ES-I3 (cell line): ENCODE measurements around the gene PIGQ.

Source experiments
- H3K36me3 ChIP-seq: 2 replicates; pipeline ENCODE4 v1.6.1; 2013; ENCODE audit warnings: mild to moderate bottlenecking, low read length, control low read depth, moderate library complexity; ENCODE audit not compliant: insufficient read depth
- H3K4me1 ChIP-seq: 2 replicates; pipeline ENCODE4 v1.6.1; 2013; ENCODE audit warnings: mild to moderate bottlenecking, control low read depth, low read length; ENCODE audit not compliant: insufficient read depth
- H3K9ac ChIP-seq: 2 replicates; pipeline ENCODE4 v1.6.1; 2013; ENCODE audit warnings: low read depth, mild to moderate bottlenecking, low read length, moderate library complexity
- H3K9me3 ChIP-seq: 2 replicates; pipeline ENCODE4 v1.6.1; 2013; ENCODE audit warnings: mild to moderate bottlenecking, low read length, moderate library complexity; ENCODE audit not compliant: control insufficient read depth, insufficient read depth

PIGQ gene

DNA sequence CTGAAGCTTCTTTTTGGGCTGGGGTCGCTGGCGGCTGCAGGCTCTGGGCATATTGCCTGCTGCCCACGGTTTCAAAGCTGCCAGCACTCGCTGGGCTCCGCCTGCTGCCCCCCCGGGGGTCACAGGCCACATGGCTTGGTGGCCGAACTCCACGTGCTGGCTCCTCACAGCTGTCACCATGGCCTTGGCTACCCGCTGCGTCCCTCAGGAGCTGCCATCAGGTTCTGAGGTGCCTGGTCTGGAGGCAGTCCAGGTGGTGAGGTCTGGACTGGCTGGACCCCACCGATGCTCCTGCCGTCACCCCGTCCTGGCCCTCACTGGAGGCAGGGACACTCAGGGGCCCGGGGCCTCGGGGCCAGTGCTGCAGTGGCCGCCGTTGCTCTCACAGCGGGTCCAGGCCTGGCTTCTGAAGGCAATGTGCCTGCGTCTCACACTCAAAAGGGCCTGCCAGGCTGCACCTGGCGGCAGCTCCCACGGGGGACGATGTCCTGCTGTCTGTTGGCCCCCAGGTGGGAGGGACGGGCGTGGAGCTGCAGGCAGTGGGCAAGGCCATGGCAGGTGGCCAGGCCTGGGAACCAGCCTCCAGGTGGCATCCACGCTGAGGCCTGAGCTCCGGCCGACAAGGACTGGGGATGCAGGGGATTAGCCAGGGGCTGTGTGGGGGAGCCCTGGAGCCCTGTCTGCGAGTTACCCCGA lies 29.0 kb upstream of the PIGQ start:
- no peaks in the 10 kb centered on the region for H3K9me3 ChIP-seq
- no peak overlapping the region for H3K9ac ChIP-seq
- H3K4me1 ChIP-seq: no peaks in the 10 kb centered on the region
- H3K36me3 ChIP-seq: no peaks in the 10 kb centered on the region

DNA sequence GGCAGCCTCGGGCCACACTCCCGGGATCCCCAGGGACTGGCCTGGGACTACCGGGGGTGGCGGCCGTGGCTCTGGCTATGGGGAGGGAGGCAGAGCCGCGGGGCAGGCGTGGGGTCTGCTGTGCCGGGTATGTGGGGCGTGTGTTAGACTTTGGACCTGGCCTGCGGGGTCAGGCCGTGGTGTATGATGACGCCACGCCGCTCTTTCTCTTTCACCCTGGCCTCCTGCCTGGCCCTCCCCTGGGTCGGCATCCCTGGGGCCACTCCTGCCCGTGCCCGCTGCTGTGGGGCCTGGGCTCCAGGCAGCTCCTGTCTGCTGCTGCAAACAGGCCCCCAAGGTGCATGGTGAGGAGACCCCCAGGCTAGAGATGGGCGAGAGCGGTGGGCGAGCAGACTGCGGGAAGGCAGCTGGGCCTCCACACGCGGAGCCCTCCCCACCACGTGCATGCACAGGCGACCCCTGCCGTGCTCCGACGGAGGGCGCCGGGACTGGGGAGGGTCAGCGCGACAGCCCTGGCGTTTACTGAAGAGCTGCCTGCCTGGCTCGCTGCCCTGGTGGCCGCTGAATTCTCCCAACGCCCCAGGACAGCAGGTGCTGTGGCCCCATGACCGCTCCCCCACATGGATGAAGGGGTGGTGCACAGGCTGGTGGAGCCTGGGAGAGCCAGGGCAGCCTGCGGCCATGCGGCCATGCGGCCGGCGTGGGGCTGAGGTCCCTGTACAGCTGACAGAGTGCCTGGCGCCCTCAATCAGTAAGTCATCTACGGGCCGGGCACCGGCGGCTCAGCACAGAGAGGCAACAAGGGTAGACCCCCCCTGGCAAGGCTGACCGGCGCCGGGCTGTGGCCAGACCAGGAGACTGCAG lies 26.2 kb upstream of the PIGQ start:
- no peaks in the 10 kb centered on the region for H3K4me1 ChIP-seq
- no peaks in the 10 kb centered on the region for H3K9me3 ChIP-seq
- H3K9ac ChIP-seq: no peak overlapping the region
- no peaks in the 10 kb centered on the region for H3K36me3 ChIP-seq

DNA sequence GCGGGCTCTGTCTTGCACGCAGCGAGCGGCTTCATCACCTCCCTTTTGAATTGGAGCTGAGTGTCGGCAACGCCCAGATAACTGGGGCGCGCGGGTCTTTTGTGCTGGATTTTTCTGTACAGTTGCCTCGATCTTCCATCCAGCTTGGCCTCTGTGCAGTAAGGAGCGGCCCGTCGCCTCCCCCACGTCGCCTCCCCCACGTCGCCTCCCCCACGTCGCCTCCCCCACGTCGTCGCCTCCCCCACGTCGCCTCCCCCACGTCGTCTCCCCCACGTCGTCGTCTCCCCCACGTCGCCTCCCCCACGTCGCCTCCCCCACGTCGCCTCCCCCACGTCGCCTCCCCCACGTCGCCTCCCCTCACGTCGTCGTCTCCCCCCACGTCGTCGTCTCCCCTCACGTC lies 25.3 kb upstream of the PIGQ start:
- Histone ChIP-seq H3K4me1 (no peaks in the 10 kb centered on the region), H3K36me3 (no peaks in the 10 kb centered on the region), H3K9ac (no peak overlapping the region), H3K9me3 (no peaks in the 10 kb centered on the region)

DNA sequence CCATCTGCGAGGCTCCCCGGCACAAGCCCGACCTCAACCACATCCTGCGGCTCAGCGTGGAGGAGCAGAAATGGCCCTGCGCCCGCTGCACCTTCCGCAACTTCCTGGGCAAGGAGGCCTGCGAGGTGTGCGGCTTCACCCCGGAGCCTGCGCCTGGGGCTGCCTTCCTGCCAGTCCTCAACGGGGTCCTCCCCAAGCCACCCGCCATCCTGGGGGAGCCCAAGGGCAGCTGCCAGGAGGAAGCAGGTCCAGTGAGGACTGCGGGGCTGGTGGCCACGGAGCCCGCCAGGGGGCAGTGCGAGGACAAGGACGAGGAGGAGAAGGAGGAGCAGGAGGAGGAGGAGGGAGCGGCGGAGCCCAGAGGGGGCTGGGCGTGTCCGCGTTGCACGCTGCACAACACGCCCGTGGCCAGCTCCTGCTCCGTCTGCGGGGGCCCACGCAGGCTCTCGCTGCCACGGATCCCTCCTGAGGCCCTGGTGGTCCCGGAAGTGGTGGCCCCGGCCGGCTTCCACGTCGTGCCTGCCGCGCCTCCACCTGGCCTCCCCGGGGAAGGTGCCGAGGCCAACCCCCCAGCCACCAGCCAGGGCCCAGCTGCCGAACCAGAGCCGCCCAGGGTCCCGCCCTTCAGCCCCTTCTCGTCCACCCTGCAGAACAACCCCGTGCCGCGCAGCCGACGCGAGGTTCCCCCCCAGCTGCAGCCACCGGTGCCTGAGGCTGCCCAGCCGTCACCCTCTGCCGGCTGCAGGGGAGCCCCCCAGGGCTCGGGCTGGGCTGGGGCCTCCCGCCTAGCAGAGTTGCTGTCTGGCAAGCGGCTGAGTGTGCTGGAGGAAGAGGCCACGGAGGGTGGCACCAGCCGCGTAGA lies 22.6 kb upstream of the PIGQ start:
- Histone ChIP-seq H3K4me1 (no peaks in the 10 kb centered on the region), H3K9me3 (no peaks in the 10 kb centered on the region), H3K36me3 (no peaks in the 10 kb centered on the region), H3K9ac (no peak overlapping the region)

DNA sequence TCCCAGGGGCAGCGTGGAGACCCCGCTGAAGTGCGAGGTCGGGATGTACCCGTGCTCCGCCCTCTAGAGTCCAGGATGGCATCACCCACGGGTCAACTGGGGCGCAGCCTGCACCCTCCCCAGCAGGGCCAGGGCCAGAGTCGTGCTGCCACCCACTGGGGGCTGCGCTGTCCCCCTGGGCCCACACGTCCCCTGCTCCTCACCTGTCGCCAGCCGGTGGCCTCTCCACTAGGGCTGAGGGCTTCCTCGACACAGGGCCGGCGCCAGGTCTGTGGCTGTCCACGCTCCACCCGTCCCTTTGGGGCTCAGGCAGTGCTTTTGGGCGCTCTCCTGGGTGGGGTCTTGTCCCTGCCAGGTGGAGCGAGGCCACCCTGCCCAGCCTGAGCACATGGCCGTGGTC lies 21.2 kb upstream of the PIGQ start:
- Histone ChIP-seq H3K9ac (no peak overlapping the region), H3K4me1 (no peaks in the 10 kb centered on the region), H3K36me3 (no peaks in the 10 kb centered on the region), H3K9me3 (no peaks in the 10 kb centered on the region)

DNA sequence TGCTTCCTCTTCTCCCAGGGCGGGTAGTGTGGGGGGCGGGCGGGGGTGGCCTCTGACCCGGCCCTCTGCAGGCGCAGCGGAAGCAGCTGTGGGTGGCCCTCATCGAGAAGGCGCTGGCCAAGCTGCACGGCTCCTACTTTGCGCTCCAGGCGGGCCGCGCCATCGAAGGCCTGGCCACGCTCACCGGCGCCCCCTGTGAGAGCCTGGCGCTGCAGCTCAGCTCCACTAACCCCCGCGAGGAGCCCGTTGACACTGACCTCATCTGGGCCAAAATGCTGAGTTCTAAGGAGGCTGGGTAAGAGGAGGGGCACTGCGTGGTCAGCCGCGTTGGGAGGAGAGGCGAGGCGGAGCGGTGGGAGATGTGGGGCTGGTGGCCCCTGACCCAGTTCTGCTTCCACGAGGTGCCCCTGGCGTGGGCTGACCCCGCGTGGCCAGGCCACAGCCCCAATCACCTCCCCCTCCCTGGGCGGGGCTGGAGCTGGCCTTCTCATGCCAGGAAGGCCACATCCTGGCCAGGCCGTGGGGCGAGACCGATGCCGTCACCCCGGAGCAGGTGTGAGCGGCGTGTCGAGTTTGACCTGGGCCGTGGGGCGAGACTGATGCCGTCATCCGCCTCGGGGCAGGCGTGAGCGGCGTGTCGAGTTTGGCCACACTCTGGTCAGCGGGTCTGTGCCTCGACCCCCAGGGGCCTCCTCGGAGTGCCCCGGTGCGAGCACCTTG lies 20.1 kb upstream of the PIGQ start:
- Histone ChIP-seq H3K9ac (no peak overlapping the region), H3K4me1 (no peaks in the 10 kb centered on the region), H3K9me3 (no peaks in the 10 kb centered on the region), H3K36me3 (no peaks in the 10 kb centered on the region)

DNA sequence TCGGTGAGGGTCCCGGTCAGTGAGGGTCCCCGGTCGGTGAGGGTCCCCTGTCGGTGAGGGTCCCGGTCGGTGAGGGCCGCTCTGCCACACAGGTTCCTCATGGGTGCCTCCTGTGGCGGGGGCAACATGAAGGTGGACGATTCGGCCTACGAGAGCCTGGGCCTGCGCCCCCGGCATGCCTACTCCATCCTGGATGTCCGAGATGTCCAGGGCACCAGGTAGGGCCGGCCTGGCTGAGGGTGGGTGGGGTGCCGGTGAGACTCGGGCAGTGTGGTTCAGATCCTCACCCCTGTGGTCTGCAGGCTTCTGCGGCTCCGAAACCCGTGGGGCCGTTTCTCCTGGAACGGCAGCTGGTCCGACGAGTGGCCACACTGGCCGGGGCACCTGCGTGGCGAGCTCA lies 18.6 kb upstream of the PIGQ start:
- no peaks in the 10 kb centered on the region for H3K4me1 ChIP-seq
- H3K36me3 ChIP-seq: no peaks in the 10 kb centered on the region
- no peak overlapping the region for H3K9ac ChIP-seq
- no peaks in the 10 kb centered on the region for H3K9me3 ChIP-seq

DNA sequence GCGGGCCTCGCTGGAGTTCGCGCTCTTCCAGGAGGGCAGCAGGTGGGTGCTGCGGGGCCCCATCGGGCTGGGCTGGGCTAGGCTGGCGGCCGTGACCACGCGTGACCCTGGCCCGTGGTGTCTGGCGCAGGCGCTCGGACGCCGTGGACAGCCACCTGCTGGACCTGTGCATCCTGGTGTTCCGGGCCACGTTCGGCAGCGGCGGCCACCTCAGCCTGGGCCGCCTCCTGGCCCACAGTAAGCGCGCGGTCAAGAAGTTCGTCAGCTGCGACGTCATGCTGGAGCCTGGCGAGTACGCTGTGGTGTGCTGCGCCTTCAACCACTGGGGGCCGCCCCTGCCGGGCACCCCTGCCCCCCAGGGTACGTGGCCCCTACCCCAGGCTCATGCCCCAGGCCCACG lies 17.6 kb upstream of the PIGQ start:
- H3K9me3 ChIP-seq: no peaks in the 10 kb centered on the region
- no peak overlapping the region for H3K9ac ChIP-seq
- no peaks in the 10 kb centered on the region for H3K4me1 ChIP-seq
- H3K36me3 ChIP-seq: no peaks in the 10 kb centered on the region

DNA sequence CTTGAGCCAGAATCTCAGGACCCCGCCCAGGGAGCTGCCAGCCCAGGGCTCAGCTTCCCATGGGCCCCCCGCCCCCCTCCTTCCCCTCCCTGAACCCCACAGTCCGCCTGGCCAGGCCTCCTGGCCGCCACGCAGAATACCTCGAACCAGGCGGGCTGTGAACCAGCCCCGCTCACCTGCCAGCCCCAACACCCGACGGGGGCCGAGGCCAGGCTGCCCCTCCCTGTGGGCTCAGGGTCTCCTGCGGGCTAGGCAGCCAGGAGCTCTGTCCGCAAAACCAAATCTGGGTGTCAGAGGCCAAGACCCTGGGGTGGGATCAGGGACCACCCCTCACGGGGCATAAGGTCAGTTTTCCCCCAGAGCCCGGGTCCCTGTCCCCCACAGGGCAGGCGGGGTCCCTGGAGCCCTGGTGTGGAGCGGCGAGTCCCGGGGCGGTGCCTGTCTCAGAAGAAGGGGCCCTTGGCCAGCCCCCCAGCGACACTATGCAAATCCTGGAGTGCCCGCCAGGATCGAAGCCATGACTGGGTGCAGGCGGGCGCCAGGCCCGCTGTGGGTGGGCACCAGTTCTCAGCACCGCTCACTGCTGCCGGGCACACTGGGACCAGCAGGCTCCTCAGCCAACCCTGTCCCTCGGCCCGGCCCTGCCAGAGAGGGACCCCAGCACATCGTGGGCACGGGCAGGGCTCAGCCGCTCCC lies 16.0 kb upstream of the PIGQ start:
- Histone ChIP-seq H3K9me3 (no peaks in the 10 kb centered on the region), H3K9ac (no peak overlapping the region), H3K36me3 (no peaks in the 10 kb centered on the region), H3K4me1 (no peaks in the 10 kb centered on the region)

DNA sequence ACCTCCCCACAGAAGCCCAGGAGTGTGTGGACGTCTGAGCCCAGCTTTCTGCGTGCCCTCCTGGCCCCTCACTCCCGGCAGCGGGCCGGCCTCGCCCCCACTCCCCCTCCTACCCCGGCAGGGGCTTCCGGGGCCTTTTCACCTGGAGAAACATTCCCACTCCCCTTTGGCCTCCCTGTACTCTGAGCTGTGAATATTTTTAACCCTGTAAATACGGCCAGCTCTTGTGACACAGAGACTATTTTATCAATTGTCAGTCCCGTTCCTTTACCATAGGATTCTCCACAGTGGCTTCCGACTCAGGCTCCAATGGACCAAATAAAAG lies 15.5 kb upstream of the PIGQ start:
- Histone ChIP-seq H3K9me3 (no peaks in the 10 kb centered on the region), H3K9ac (no peak overlapping the region), H3K36me3 (no peaks in the 10 kb centered on the region), H3K4me1 (no peaks in the 10 kb centered on the region)

DNA sequence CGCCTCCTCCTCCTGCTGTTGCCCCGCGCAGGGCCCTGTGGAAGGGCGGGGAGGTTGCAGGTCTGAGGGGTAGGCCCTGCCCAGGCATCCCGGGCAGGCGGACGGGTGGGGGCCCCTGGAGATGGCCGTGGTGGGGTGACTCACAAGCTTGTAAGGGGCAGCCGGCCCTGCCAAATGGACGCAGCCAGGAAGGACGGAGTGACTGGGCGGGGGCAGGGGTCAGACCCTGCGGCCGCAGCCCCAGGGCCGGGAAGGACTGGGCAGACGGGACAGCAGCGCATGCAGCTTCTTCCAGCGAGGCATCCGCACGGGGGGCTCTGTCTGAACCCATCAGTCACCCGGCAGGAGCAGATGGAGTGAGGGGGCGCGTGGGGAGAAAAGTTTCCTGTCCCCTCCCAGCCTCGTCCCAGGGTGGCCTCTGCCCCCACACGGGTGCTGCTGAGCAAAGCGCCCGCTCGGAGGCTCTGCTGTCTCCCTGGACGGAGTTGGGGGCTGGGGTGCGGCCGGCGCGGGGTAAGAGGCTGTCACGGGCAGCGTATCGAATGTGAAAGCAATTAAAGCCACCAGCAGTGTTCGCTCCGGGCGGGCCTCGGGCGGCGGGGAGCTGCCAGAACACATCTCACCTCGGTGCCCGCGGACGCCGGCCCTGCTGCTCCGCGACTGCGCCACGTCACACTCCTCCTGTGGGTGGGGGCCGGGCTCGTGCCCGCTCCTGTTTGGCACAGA lies 15.0 kb upstream of the PIGQ start:
- no peaks in the 10 kb centered on the region for H3K9me3 ChIP-seq
- no peaks in the 10 kb centered on the region; the same call in 1 of the 2 replicates for H3K4me1 ChIP-seq
- H3K9ac ChIP-seq: no peak overlapping the region
- no peaks in the 10 kb centered on the region for H3K36me3 ChIP-seq

DNA sequence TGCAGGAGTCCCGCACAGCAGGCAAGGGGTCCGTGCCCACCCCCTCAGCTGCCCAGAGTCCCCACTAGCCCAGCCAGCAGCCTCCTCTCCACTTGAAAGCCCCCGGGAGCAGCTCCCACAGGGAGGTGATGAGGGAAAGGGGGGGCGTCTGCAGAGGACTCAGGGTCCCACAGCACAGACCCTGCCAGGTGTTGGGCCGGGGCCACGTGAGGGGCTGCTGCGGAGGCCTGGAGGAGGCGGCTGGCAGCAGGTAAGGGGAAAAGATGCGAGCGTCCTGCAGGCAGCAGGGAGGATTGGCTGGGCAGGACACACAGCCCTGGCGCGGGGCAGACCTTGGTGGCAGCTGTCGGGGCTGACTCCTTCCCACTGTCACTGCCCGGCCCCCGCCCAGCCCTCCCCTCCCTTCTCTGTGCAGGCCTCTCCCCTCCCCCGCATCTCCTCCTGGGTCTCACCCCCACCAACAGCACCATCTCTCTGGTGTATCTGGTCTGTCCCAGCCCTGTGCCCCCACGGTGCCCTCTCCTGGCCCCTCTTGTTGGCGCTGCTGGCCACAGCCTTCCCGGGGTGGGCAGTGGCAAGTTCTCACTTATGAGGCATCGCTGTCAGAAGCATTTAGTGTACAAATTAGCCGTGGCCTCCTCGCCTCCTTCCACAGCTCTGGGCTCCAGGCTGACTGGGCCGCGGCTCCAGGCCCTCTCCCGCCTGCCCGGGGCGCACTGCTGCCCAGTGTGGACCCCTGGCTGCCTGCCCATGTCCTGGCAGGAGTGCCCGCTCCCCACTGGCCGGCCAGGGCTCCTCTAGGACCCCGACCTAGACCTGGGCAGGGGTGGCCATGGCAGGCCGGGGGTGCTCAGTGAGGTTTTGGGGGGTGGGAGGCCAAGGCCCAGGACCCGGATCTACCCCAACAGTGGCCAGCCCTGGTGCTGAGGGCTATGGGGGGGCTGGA lies 14.0 kb upstream of the PIGQ start:
- Histone ChIP-seq H3K9ac (no peak overlapping the region), H3K9me3 (no peaks in the 10 kb centered on the region), H3K4me1 (no peaks in the 10 kb centered on the region; the same call in 1 of the 2 replicates), H3K36me3 (no peaks in the 10 kb centered on the region)
